Activated CD4-positive, CD25-positive, alpha-beta regulatory T cell treated with anti-CD3 and anti-CD28 coated beads, Interleukin-2, amount 50 U/mL, for 16 hours (primary cell): Measurements from ENCODE around the gene KRT6C.
"Not testable (repeated sequence)": the region's sequence is repeated elsewhere in the genome, so short reads cannot be mapped to it uniquely, and the experiment has no call there.

ENCODE experiments used
- DNase-seq: peaks from one replicate; pipeline ENCODE4 v3.0.0-alpha.2; 2020; ENCODE audit warnings: low read depth, low spot score

KRT6C gene

DNA sequence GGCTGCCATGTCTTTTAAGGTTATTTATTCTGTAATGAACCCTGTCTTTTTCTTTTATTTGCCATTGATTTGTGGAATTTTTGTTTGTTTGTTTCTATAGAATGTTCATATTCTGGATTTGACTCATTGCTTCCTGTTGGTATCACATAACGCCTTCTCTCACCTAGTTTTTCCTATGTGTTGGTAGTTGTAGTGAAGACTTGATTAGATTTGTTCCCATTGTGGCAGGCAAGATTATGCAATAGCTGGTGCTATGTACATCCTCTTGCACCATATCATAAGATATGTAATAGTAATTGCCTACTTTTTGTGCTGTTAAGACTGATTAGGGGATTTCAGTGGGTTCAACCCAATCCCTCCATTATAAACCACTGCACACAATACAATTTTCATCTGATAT, 17.8 kb downstream of the KRT6C start:
- DNase-seq = no peak

DNA sequence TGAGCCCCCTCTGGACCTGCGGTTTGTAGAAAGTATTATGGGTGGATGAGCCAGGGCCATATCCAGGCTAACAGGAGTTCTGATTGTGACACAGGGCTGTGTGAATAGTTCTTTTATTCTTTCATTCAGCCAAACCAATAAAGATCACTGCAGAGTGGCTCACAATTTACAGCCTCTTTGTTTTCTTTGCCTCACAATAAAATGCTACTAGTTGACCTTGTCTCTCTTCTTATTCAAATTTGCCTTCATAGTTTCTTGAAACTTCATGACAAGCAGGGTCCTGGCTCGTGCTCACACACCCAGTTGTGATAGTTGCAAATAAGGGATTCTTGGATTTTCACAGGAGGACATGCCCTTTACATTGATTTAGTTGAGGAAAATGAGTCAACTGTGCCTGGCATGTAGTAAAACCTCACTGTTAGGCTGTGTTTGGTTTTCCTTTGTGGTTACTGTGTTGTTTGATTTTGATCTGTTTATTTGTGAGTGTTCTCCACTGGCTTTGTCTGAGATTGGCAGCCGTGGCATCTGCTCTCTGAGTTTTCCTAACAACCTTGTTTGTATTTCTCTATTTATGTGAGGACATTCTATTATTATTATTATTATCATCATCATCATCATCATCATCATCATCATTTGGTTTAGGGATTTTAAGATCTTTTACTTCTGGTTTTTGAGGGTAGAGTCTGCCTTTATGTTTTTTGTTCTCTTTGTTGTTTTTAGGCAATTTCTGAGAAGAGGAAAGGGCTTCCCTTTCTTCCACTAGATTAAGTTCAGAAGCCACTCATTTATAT, 19.0 kb downstream of the KRT6C start:
- DNase-seq = no peak

DNA sequence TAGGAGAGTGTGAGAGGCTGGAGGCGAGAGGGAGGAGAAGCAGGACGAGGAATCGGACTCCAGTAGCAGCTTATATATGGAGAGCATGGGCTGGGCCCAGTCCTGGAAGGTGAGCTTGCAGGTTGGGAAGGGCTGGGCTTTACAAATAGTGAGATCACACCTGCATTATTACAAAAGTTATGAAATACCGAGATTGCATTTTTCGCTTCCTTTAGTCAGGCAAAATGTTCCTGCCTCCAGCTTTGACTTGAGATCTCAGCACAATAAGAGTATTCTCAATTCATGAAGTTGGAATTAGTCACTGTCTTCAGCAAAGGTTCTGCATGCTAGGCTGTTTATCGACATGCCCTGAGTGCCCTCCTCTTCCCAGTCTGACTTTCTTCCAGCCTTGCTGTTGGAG, 21.5 kb downstream of the KRT6C start, which contains the start of gene KRT6B:
TSS of gene KRT6B (minus strand) at position 46 of the 400 bp plus-strand sequence. CDS start 68 bp downstream, outside the sequence.
- DNase-seq = no peak

DNA sequence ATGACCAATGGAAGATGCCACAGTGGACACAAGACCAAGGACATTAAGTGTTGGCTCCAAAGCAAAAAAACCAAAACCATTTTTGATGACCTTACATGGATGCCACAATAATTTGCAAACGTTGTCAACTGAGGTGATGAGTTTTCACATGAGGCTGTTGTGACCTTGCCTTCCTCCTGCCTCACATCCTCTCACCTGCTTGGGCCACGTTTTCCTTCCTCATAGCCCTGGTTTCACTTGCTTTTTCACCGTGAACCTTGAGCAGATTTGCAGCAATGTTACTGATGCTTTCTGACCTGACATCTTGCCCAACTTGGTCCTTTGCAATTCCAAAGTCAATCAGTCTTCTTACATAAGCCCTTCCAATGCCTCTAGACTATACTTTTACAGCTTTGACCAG, 25.4 kb downstream of the KRT6C start:
- no peak for DNase-seq

DNA sequence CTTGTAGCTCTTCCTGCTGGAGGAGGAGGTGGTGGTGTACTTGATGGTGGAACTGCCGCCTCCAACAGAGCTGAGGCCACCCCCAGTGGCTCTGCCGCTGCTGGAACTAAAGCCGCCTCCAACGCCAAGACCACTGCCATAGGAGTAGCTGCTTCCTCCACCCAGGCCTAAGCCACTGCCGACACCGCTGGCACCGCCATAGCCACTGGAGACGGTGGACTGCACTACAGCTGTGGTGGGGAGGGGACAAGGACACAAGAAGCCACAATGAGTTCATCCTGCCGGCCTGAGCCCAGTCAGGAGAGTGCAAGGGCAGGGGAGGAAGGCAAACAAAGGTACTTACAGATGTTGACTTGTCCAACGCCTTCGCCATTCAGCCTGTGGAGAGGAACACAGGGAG, 26.4 kb downstream of the KRT6C start:
- not testable (repeated sequence) for DNase-seq

DNA sequence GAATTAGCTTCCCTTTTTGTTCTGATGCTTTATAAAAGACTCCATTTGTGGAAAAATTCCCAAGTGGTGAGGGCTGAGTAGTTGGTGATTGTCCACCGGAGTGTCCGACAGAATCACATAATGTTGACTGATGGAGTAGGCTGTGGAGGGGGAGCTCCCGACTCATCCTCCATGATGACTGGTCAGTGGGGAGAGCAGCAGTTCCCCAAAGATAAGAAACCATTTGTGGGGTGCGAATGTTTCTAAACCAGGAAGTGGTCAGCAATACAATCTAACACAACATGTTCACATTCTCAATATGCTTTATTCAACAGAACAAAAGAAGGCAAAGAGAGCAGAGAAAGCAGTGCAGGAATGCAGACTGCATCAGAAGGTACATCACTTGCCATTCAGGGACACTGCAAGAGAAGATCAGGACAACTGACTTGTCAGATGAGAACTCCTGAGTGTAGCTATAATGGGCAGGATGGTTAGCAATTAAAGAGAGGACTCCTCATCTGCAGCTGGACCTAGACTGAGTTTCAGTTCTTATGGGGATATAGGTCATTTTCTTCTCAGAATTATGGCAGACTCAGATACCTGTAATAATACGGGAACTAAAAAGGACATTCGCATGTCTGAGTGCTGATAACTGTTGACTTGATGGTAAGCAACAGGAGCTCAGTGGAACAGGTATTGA, 27.1 kb downstream of the KRT6C start:
- no peak for DNase-seq

DNA sequence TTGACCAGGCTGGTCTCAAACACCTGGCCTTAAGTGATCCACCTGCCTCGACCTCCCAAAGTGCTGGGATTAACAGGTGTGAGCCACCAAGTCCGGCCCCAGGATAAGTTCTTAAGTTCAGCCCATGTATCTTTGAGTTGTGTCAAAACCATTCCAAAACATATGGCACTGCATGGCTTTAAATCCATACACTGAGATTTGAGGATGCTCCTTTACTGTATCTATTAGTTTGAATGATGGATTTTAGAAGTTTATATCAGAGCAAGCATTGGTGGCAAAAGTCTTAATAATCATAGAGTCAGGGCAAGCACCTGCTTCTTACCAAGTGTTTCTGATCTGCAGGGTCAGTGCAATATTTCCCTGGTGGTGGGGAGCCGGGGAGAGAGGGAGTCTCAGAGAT, 27.7 kb downstream of the KRT6C start:
- DNase-seq = no peak

DNA sequence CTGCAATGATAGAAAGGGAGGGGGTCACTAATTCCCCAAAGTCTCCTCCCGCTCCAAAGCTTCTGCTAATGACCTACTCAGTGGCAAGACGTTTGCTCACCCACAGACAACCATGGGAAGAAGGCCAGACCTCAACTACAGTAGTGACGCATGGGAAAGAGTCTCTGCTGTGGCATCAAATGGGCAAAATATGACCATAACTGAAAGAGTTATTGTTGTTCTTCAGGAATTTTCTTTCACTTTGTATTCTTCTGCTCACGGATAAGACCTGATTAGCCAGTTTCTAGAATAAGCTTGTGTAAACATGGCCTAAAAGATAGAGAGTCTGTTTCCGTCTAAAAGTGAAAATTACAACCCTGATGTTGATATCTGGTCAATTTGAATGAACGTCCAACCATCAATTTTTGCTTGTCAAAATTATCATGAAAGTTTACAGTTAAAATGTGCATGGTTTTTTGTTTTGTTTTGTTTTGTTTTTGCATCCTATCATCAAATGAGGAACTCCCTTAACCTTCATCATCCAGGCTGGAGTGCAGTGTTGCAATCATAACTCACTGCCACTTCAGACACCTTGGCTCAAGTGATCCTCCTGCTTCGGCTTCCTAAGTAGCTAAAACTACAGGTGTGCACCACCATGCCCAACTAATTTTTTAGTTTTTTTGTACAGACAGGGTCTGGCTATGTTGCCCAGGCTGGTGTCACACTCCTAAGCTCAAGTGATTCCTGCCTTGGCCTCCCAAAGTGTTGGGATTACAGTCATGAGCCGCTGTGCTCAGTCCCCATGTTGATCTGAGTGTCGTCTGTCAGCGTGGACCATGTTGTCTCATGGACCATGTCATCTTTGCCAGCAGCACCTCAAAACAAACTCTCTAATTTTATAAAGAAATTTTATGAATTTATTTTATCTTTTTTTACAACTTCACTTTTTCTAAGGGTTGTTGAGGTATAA, 28.7 kb downstream of the KRT6C start:
- DNase-seq = no peak

DNA sequence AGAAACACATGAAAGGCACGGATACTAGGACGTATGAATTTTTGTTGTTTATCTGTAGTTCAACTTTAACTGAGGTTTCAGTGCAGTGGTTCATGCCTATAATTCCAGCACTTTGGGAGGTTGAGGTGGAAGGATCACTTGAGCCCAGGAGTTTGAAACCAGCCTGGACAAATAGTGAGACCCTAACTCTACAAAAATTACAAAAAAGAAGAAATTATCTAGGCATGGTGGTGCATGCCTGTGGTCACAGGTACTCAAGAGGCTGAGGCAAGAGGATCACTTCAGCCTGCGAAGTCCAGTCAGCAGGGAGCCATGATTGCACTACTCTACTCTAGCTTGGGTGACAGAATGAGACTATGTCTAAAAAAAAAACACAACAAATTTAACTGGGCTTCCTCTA, 29.6 kb downstream of the KRT6C start:
- DNase-seq = no peak

DNA sequence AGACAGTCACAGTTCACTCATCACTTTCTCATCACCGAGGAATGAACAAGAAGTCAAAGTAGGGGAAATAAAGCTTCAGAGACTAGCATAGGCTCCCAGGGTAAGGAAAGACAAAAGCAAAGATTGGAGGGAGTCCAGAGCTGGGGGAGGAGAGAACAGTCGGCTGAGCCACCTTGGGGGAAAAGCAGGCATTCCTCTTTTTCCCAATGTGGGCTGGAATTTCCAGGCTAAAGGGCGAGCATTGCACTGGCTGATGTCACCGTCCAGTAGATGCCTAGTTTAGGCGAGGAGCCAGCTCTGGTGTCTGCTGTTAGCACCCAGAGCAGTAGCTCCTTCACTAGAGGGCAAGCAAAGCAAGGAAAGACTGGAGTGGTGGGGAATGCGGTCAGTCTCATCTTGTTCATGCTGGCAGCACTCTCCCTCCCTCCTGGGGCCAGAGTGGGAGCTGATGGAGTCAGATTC, 31.0 kb downstream of the KRT6C start:
- no peak for DNase-seq

DNA sequence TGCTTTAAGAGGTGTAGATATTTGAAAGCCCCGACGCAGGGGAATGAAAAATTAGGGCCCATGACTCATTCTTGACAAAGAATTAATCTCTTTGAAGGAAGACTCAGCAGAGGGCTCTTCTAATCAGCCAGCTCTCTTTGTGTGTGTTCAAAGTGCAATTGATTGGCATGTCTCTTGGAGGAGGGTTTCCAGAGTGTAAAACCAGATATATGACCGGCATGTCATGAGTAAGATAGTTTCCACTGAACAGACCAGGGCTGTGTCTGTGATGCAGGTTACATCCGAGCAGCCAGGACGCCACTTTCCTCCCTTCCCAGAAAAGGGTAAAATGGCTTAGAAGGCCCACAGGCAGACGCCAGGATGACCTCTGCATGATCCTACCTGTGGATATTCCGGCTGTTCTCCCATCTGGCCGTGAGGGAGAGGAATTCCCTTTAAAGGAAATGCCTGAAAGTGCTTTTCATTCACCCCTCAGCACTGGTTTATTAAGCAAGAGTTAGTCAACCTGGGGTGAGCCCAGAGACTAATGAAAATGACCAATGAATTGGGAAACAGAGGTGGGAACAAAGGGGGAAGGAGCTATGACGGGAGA, 32.2 kb downstream of the KRT6C start:
- no peak for DNase-seq

DNA sequence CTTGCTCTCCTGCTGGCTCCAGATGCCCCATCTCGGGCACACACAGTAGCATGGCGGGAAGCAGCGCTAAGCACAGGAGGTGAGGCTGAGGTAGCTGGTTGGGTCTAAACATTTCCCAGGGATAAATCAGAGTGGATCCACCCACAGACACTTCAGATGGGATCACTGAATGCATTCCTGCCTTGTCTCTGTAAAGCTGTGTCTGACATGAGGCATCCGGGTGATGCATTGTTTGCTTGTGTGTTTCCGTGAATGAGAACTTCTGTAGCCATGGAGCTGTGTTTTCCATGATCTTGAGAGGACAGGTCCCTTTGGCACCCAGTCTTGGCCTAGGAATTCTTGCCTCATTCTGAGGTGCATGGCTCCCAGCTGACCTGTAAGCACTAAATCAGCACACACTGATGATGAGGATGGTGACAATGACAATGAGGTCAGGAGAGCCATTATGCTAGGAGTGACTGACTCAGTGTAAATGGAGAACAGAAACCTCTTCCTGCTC, 32.7 kb downstream of the KRT6C start:
- no peak for DNase-seq

DNA sequence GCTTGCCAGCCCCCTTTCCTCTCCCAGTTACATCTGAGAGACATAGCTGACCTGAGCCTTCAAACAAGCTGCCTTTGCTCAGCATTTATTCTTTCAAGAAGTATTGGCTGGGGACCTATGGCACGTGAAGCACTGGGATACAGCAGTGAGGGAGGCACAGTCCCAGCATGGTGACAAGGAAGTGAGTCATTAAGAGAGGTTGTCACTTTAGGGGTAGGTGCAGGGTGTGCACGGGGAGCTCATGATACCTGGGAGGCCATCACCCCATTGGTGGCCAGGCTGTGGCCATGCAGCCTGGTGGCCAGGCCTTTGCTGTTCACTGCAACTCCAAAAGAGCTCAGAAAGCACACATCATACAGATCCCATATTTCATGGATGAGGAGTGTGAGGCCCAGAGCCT, 33.8 kb downstream of the KRT6C start:
- DNase-seq = no peak

DNA sequence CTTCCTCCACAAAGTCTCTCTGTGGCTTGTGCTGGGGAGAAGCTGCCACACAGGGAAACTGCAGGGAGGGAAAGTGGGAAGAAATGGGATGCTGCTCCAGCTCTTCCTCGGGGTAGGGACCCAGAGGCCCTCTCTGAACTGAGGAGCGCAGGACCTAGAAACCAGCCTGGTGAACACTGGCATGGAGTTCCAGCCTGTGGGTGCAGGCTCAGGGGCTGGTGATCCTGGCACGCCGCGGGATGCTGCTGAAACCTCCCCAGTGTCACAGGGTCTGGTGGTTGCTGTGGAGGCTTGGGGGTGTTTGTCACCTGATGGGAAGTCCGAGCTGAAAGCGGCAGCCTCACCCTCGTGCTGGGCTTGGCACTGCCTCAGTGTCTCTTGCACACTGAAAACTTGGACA, 34.2 kb downstream of the KRT6C start:
- no peak for DNase-seq

DNA sequence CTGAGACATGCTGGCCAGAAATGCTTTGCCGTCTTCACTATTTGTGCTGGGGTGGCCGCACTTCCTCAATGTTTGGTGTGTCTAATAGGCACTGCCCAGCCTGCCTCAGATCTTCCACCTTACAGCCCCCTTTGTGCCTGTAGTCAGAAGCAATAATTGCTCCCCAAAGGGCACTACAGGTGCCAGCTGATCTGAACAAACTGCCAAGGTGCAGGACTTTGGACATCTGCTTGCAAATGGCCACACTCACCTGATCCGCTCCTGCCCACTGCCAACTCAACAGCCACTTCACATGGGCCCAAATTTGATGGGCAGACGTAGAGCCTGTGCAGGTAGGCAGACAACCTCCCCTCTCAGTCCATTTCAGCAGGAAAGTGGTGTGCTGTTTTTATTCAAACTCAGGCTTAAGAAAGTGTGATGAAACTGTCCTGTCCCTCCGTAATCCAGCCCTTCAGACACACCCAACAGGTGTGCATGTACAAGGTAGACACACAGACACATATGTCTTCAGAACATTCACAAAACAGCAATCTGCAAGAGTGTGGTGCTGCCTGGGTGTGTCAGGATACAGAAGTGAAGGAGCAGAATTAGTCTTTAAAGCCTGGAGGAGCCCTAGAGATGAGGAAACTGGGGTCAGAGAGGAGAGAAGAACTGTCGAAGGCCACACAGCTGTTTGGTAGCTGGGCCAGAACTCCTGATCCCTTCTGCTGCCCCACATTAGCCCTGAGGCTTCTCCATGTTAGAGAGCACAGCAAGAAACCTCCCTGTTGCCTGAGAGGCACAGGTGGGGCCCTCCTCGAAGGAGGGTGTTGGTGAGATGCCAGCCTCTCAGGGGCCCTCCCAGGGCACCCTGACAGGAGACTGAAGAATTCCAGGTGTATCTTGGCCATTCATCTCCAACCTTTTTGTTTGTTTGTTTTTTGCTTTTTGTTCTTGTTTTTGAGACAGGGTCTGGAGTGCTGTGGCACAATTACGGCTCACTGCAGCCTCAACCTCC, 35.0 kb downstream of the KRT6C start:
- DNase-seq = no peak

DNA sequence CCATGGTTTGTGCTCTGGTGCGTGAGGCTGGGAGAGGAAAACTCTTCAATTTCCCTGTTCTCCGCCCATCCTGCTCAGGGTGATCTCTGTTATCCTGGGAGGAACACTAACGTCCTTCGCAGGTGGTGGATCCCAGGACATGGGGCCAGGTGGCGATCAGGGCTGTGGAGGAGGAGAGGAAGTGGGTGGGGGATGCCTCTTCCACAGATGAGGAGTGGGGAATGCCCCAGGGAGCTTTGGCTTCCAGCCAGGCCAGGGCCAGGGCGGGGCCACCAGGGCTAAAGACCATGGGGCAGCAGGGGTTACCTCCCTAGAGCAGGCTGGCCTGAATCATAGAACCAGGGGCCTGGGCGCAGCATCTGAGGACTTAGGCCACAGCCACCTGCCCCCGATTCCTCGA, 36.1 kb downstream of the KRT6C start:
- no peak for DNase-seq

DNA sequence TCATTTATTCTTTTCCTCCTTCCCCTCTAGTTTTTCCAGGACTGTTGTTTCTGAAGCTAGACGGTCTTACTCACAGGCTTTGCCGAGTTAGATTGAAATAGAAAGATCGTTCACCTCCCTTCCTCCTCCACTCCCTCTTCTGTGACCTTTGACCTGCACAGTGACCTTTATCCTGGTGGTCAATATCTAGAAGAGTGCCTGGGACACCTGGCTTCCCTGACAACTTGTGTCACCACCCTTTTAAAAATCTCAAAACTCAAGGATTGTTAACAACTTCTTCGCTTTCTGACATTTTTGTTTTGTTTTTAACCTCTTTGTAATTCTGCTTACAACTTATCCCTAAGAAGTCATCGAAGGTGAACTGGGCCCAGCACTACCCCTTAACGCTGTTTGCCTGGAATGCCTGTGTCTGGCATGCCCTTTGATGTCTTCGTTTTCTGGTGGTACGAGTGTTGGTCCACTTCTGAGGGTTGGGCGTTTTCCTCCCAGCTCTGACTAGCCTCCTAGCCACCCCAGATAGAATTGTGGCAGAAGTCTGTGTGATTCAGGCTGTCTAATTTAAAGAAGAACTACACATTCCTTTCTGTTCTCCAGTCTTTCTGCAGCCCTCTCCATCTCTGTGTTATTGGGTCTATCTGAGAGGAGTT, 36.7 kb downstream of the KRT6C start:
- DNase-seq = no peak

DNA sequence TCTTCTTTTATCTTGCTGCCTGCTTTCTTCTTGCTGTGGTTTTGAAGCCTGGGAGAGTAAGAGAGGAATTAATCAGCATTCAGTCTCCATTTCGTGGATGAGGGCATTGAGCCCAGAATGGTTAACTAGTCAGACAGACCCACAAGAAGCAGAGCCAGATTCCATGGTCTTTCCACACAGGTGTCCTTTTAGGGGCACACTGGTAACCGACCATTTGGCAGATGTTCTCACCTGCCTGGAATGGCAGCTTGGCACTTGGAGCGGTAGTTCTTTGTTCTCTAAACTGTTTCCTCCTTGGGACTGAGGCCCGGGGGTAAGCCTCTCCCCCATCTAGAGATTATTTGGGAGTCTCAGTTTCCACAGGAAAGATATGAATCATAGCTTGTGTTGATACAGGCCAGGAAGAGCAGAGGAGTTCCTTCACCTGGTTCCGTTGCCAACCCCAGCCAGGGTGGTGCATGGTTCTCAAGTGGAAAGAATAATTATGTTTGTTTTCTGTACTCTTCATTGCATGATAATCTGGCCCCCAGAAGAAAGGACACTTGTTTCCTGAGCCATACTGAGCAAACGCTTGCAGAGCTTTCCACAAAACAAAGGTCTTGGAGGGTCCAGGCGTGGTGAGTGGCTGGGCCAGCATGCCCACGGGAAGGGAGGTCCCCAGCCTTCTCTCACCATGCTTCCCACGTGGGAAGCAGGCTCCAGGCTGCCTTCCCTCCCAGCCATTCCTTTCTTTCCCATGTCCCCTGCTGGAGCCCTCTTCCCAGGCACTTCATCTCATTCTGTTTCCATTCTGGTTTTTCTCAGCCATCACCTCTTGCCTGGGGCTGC, 37.4 kb downstream of the KRT6C start:
- DNase-seq = no peak

DNA sequence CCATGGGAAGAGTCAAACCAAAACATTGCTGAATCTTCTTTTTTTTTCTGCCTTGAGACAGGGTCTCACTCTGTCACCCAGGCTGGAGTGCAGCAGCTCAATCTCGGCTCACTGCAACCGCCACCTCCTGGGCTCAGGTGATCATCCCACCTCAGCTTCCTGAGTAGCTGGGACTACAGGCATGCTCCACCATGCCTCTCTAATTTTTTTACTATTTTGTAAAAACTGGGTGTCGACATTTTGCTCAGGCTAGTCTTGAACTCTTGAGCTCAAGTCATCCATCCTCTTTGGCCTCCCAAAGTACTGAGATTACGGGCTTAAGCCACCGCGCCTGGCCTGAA, 38.0 kb downstream of the KRT6C start:
- no peak for DNase-seq
